ENCODE measurements around the gene POU3F1. TPM values are rescaled to one million over a fixed set of nuclear protein-coding genes. Genes with fewer than 3 reads are reported as not detected.

The POU3F1 gene
- total and polyA plus RNA-seq, 12 donors = 0.05 to 6.9 (median 2.0) TPM

GRCh38 chr1:38075191-38075590 is 28.6 kb upstream of the POU3F1 start:
- H3K4me3 ChIP-seq = no peak overlapping the region
- no peak overlapping the region for H3K27ac ChIP-seq
- no peaks in the 10 kb centered on the region for H3K4me1 ChIP-seq (replicated peaks in 1 of 2)
- no peaks in the 10 kb centered on the region for H3K27me3 ChIP-seq
- H3K36me3 ChIP-seq (replicated peaks in 1 of 2) = no peaks in the 10 kb centered on the region
- 60 to 97% (median 92%) methylated on average over 1 to 5 of the region's 5 CpGs for WGBS, 4 donors
- intact Hi-C loops (cut with DNase I) = no loop called here
- TF ChIP-seq POLR2A (IDR thresholded peaks at IDR 0.05) (no peak), CTCF (IDR thresholded peaks at IDR 0.05) (no peak)
- DNase-seq = no peak
- no peaks in the 10 kb centered on the region for H3K9me3 ChIP-seq (replicated peaks in 1 of 3)

- 55 to 94% (median 90%) methylated on average over 1 to 4 of the region's 4 CpGs for WGBS, 4 donors
- H3K4me3 ChIP-seq = no peak overlapping the region
- H3K36me3 ChIP-seq (replicated peaks in 1 of 2) = no peaks in the 10 kb centered on the region
- H3K27me3 ChIP-seq = no peaks in the 10 kb centered on the region
- intact Hi-C loops (cut with DNase I) = no loop called here
- H3K4me1 ChIP-seq (replicated peaks in 1 of 2) = no peaks in the 10 kb centered on the region
- no peak for DNase-seq
- H3K9me3 ChIP-seq (replicated peaks in 1 of 3) = no peaks in the 10 kb centered on the region
- no peak overlapping the region for H3K27ac ChIP-seq
- TF ChIP-seq CTCF (IDR thresholded peaks at IDR 0.05) = no peak
- TF ChIP-seq POLR2A (IDR thresholded peaks at IDR 0.05) = no peak
Measured at GRCh38 chr1:38074302-38074677, 27.7 kb upstream of the POU3F1 start.

- H3K27me3 ChIP-seq = no peaks in the 10 kb centered on the region
- 73 to 82% (median 76%) methylated on average over 6 to 9 of the region's 9 CpGs for WGBS, 4 donors
Measured at GRCh38 chr1:38073534-38074301, 27.1 kb upstream of the POU3F1 start.

GRCh38 chr1:38072858-38073257 is 26.3 kb upstream of the POU3F1 start:
- Histone ChIP-seq H3K4me1 (replicated peaks in 1 of 2) (no peaks in the 10 kb centered on the region), H3K9me3 (replicated peaks in 1 of 3) (no peaks in the 10 kb centered on the region), H3K27ac (no peak overlapping the region), H3K27me3 (no peaks in the 10 kb centered on the region), H3K36me3 (replicated peaks in 1 of 2) (no peaks in the 10 kb centered on the region), H3K4me3 (no peak overlapping the region)
- intact Hi-C loops (cut with DNase I) = no loop called here
- TF ChIP-seq CTCF (IDR thresholded peaks at IDR 0.05) = no peak
- no peak for TF ChIP-seq POLR2A (IDR thresholded peaks at IDR 0.05)
- WGBS, 4 donors = 75 to 100% (median 83%) methylated on average over 2 of the region's 2 CpGs
- no peak for DNase-seq

More at GRCh38 chr1:38073534-38074301, 27.1 kb upstream of the POU3F1 start:
- H3K9me3 ChIP-seq (replicated peaks in 1 of 3) = no peaks in the 10 kb centered on the region
- TF ChIP-seq CTCF (IDR thresholded peaks at IDR 0.05) (no peak), POLR2A (IDR thresholded peaks at IDR 0.05) (no peak)
- H3K27ac ChIP-seq = no peak overlapping the region
- H3K36me3 ChIP-seq (replicated peaks in 1 of 2) = no peaks in the 10 kb centered on the region
- no peaks in the 10 kb centered on the region for H3K4me1 ChIP-seq (replicated peaks in 1 of 2)
- intact Hi-C loops (cut with DNase I) = no loop called here
- no peak for DNase-seq
- H3K4me3 ChIP-seq = no peak overlapping the region

Data from adrenal gland (tissue), 12 donors.